ENCODE data around the gene ATXN2. TPM values are rescaled to one million over a fixed set of nuclear protein-coding genes. Genes with fewer than 3 reads are reported as not detected.

The ATXN2 gene
- total RNA-seq, 2 experiments from 2014 or later: 36.8 to 37.8 TPM

DNA sequence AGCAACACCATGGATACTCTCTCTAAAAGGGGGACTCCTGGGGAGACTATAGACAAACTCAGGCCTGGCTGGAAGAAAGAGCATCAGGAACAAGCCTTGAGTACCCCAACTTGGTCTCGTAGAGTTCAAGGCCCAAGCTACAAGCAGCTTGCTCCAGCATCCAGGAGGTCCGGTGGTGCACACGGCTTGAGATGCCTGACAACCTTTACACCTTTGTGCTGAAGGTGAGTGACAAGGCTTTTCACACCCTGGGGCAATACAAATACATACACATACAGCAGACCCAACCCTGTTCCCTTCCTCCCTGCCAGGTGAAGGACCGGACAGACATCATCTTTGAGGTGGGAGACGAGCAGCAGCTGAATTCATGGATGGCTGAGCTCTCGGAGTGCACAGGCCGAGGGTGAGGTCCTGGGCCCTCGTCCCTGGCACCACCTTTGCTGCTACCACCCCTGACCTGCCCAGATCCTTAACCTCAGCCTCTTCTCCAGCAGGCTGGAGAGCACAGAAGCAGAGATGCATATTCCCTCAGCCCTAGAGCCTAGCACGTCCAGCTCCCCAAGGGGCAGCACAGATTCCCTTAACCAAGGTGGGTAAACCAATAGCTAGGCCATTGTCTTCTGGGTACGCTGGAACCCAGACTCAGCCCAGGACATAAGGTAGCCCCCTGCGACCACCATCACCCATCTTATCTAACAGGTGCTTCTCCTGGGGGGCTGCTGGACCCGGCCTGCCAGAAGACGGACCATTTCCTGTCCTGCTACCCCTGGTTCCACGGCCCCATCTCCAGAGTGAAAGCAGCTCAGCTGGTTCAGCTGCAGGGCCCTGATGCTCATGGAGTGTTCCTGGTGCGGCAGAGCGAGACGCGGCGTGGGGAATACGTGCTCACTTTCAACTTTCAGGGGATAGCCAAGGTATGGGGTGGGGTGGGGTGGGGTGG is 152.2 kb downstream of the ATXN2 start:
- Mint-ChIP-seq H3K4me3 (no peak overlapping the region), H3K27me3 (ENCODE audit: low read depth) (no peaks in the 10 kb centered on the region), H3K27ac (peak overlapping the region; percentile 93), H3K36me3 (ENCODE audit: low read depth) (peaks cover 75% of the 10 kb centered on the region), H3K9me3 (ENCODE audit: insufficient read depth) (no peaks in the 10 kb centered on the region), H3K4me1 (ENCODE audit: low read depth) (peaks cover 94% of the 10 kb centered on the region)
- ATAC-seq (no peak), DNase-seq (peak; percentile 20)
- POLR2A ChIA-PET: interaction anchor here (1.0 to 3.0 kb wide), 4 partner anchors 12 to 44 kb away, joined by 3 to 16 read pairs (median 3); no protein-coding TSS in a partner anchor
- CTCF ChIA-PET: interaction anchor here (1.2 to 28.2 kb wide), 2 partner anchors 12 to 43 kb away, joined by 4 to 1088 read pairs; partner anchors contain the start of gene SH2B3

DNA sequence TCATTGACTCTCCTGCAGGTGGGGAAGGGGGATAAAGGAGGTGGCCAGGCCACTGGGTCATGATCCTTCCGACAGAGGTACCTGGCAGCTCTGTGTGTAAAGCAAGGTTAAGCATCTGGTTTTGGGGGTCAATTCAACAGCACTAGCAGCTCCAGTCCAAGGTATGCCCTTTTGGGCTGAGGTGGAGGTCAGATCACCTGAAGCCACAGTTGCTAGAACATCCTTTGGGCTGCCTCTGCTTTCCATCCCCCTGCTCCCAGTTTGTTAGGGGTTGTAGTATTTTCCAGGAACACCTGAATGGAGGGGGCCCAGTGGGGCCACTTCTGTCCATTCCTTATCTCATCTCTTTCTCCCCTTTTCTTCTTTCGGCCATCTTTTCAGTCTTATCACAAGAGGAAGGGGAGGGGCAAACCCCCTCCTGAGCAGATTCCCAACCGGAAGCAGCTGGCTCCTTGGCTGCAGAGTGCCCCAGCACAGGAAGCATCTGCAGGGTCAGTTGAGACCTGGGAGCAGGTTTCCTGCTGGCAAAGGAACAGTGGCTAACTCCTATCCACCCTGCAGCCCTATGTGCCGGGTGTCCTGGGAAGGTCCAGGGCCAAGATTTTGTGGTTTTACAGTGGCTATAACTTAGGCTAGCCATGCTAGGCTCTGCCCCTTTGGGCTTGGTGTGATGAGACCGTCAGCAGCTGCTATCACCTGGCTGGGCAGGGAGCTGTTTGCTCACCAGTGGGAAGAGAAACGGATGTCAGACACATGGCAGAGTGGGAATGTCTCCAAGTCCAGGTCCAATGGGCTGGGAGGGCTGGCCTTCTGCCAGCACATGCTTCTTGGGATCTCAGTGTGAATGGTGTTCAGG is 153.2 kb downstream of the ATXN2 start:
- ChIA-PET CTCF (interaction anchor here (1.2 to 28.2 kb wide), 5 partner anchors 11 to 42 kb away, joined by 4 to 1088 read pairs (median 8); partner anchors contain the start of gene SH2B3), POLR2A (interaction anchor here (1.0 to 3.7 kb wide), 8 partner anchors 11 to 43 kb away, joined by 3 to 57 read pairs (median 8); no protein-coding TSS in a partner anchor)
- peak; percentile 18 for DNase-seq
- Mint-ChIP-seq H3K4me1 (ENCODE audit: low read depth) (peaks cover 94% of the 10 kb centered on the region), H3K36me3 (ENCODE audit: low read depth) (peaks cover 71% of the 10 kb centered on the region), H3K9me3 (ENCODE audit: insufficient read depth) (no peaks in the 10 kb centered on the region), H3K27ac (peak overlapping the region; percentile 93), H3K27me3 (ENCODE audit: low read depth) (no peaks in the 10 kb centered on the region), H3K4me3 (peak overlapping the region; percentile 50)
- ATAC-seq: no peak

DNA sequence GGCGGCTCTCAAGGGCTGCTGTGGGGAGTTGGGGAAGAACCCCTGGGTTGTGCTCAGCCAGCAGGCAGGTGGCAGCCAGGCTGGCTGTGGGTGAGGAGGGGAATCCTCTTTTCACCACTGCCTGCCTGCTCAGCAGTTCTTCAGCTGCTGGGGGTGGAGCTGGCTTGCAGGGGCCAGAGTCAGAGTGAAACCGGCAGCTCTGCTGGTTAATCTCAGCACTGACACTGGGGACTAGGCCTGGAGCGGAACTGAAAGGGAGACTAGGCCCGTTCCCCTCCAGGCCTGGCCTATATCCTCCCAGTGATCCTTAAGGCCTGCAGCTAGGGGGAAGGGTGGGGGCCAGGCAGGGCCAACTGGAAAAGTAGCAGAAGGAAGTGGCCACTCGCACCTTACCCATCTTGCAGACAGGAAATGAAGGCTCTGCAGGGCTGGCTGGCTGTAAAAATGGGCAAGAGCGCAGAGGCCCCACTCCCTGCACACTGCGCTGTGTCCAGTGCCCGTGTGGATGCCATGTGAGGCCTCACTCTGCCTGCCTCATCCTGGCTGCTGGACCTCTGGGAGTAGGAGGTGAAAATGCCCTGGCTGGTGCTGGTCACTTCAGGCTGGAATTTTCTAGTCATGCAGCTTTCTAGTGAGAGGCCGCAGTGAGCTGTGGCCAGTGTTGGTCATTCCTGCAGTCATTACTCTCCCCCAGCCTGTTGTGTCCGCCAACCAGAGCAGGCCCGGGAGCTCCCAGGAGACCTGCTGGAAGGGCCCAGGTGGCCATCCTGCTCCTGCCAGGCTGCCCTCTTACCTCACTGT is 154.0 kb downstream of the ATXN2 start:
- peak; percentile 92 for DNase-seq
- no peaks in the 10 kb centered on the region for H3K27me3 Mint-ChIP-seq (ENCODE audit: low read depth)
- H3K9me3 Mint-ChIP-seq (ENCODE audit: insufficient read depth): no peaks in the 10 kb centered on the region
- ChIA-PET CTCF (interaction anchor here (1.2 to 28.2 kb wide), 6 partner anchors 10 to 368 kb away, joined by 3 to 1088 read pairs (median 24); partner anchors contain the start of gene SH2B3), POLR2A (interaction anchor here (1.2 to 3.7 kb wide), 9 partner anchors 10 to 44 kb away, joined by 4 to 57 read pairs (median 11); partner anchors contain the start of gene SH2B3)
- H3K4me3 Mint-ChIP-seq: peak overlapping the region; percentile 67
- H3K4me1 Mint-ChIP-seq (ENCODE audit: low read depth): peaks cover 94% of the 10 kb centered on the region
- H3K27ac Mint-ChIP-seq: peak overlapping the region; percentile 93
- ATAC-seq: peak; percentile 96
- peaks cover 71% of the 10 kb centered on the region for H3K36me3 Mint-ChIP-seq (ENCODE audit: low read depth)

DNA sequence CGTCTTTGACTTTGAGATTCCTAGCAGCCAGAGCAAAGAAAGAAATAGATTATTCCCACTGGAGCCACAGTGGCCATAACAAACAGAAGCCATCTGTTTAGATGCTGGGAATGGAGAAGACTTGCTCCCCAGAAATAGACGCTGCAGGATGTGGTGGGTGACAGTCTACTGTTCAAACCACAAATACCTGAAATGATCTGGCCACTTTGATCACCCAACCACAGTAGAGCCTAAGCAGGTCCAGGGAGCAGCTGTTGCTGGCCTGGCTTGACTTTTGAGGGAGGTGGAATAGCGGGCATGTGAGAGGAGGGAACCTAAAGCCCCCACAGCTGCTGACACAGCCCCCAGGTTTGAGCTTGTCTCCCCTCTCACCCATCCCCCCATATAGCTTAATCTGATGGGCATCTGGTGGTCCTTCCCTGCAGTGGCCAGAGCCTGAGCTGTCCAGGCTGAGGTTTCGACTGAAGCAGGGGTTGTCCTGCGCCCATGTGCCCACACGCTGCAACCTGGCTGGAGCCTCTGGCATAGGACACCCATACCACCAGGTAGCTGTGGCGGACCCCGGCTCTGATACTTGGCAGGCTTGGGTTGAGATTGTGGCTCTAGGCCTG is 154.7 kb downstream of the ATXN2 start:
- ChIA-PET POLR2A (interaction anchor here (1.2 to 3.7 kb wide), 9 partner anchors 9 to 44 kb away, joined by 4 to 57 read pairs (median 11); partner anchors contain the start of gene SH2B3), CTCF (interaction anchor here (1.2 to 28.2 kb wide), 7 partner anchors 9 to 368 kb away, joined by 3 to 1088 read pairs (median 8); partner anchors contain the start of gene SH2B3)
- Mint-ChIP-seq H3K4me3 (peak overlapping the region; percentile 67), H3K4me1 (ENCODE audit: low read depth) (peaks cover 94% of the 10 kb centered on the region), H3K27ac (peak overlapping the region; percentile 93), H3K9me3 (ENCODE audit: insufficient read depth) (no peaks in the 10 kb centered on the region), H3K27me3 (ENCODE audit: low read depth) (no peaks in the 10 kb centered on the region), H3K36me3 (ENCODE audit: low read depth) (peaks cover 69% of the 10 kb centered on the region)
- DNase-seq (peak; percentile 73), ATAC-seq (peak; percentile 31)

DNA sequence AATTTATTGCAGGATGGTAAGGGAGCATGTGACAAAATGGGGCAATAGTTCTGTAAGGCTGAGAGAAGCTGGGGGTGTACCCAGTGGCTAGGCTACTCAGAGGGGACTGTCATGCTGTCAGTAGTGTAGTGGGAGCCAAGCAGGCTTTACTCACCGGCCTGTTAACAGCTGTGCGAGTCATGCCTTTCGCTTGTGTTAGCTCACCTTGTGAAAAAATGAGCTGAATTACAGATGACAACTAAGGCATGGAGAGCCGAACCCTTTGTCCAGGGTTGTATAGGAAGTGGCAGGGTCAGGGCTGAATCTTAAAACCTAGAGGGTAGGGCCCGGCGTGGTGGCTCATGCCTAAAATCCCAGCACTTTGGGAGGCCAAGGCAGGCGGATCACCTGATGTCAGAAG is 155.5 kb downstream of the ATXN2 start:
- H3K36me3 Mint-ChIP-seq (ENCODE audit: low read depth): peaks cover 62% of the 10 kb centered on the region
- ChIA-PET POLR2A (interaction anchor here (1.7 to 3.7 kb wide), 4 partner anchors 8 to 31 kb away, joined by 4 to 57 read pairs (median 32); no protein-coding TSS in a partner anchor), CTCF (interaction anchor here (1.7 to 28.2 kb wide), 6 partner anchors 8 to 39 kb away, joined by 6 to 1088 read pairs (median 36); partner anchors contain the start of gene SH2B3)
- H3K27ac Mint-ChIP-seq: peak overlapping the region; percentile 93
- no peak for ATAC-seq
- DNase-seq: no peak
- H3K9me3 Mint-ChIP-seq (ENCODE audit: insufficient read depth): no peaks in the 10 kb centered on the region
- H3K27me3 Mint-ChIP-seq (ENCODE audit: low read depth): no peaks in the 10 kb centered on the region
- H3K4me1 Mint-ChIP-seq (ENCODE audit: low read depth): peaks cover 92% of the 10 kb centered on the region
- H3K4me3 Mint-ChIP-seq: no peak overlapping the region

DNA sequence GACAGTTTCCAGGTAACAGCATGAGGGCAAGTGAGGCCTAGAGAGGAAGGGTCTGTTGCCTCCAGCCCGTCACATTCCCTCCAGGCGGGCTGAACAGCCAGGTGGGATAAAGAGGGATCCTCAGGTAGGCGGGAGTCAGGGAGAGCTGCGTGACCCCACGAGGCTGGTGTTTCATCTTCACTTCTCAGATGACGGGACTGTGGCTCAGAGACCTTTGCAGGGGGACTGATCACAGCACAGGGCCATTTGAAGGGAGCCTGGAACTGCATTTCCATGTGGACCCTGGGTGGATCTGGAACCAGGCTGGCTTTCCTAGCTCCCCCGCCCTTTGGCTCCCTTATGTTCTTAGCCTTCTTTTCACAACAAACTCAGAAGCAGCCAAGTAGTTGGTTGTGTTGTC is 156.0 kb downstream of the ATXN2 start:
- no peak for DNase-seq
- H3K27me3 Mint-ChIP-seq (ENCODE audit: low read depth): no peaks in the 10 kb centered on the region
- H3K9me3 Mint-ChIP-seq (ENCODE audit: insufficient read depth): no peaks in the 10 kb centered on the region
- H3K4me1 Mint-ChIP-seq (ENCODE audit: low read depth): peaks cover 92% of the 10 kb centered on the region
- no peak for ATAC-seq
- H3K4me3 Mint-ChIP-seq: no peak overlapping the region
- POLR2A ChIA-PET: interaction anchor here (3.6 to 3.7 kb wide), 2 partner anchors 8 to 13 kb away, joined by 52 to 57 read pairs; no protein-coding TSS in a partner anchor
- peak overlapping the region; percentile 93 for H3K27ac Mint-ChIP-seq
- H3K36me3 Mint-ChIP-seq (ENCODE audit: low read depth): peaks cover 60% of the 10 kb centered on the region
- CTCF ChIA-PET: interaction anchor here (1.7 to 28.2 kb wide), 5 partner anchors 8 to 39 kb away, joined by 6 to 1088 read pairs (median 40); partner anchors contain the start of gene SH2B3

DNA sequence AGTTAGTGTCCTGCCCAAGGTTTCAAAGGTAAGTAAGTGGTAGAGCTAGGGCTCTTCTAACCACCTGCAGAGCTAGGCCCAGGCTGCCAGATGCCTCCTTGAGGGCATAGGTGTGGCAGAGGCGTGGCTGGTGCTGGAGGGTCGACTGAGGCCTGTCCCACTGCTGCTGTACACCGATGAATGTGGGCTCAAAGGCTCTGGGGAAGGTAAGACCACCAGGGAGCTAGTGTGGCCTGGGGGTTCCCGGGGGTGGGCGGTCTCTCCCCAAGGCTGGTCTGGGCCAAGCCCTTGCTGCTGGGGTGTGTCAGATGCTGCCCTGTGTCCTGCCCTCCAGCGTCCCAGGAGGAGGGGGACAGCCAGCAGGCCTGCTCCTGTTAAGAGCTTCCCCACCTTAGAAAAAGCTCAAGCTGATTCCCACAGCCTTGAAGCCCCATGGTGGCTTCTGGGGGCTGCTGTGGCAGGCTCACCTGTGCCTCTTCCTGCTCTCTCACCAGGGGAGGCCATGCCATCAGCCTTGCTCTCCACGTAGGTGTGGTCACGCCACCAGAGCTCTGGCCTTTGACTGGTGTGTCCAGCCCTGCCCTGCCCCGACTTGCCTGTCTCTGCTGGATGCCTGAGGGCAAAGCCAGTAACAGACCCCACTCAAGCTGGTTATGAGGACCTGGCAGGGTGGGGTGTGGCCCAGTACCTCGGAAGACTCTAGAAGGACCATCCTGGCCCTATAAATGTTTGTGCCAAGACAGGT is 156.6 kb downstream of the ATXN2 start:
- ATAC-seq (no peak), DNase-seq (no peak)
- POLR2A ChIA-PET: interaction anchor here (1.3 to 3.7 kb wide), 4 partner anchors 7 to 31 kb away, joined by 4 to 57 read pairs (median 28); no protein-coding TSS in a partner anchor
- H3K4me1 Mint-ChIP-seq (ENCODE audit: low read depth): peaks cover 93% of the 10 kb centered on the region
- CTCF ChIA-PET: interaction anchor here (1.7 to 28.2 kb wide), 4 partner anchors 9 to 38 kb away, joined by 6 to 1088 read pairs (median 36); partner anchors contain the start of gene SH2B3
- H3K36me3 Mint-ChIP-seq (ENCODE audit: low read depth): peaks cover 58% of the 10 kb centered on the region
- no peaks in the 10 kb centered on the region for H3K27me3 Mint-ChIP-seq (ENCODE audit: low read depth)
- H3K4me3 Mint-ChIP-seq: no peak overlapping the region
- peak overlapping the region; percentile 93 for H3K27ac Mint-ChIP-seq
- no peaks in the 10 kb centered on the region for H3K9me3 Mint-ChIP-seq (ENCODE audit: insufficient read depth)

DNA sequence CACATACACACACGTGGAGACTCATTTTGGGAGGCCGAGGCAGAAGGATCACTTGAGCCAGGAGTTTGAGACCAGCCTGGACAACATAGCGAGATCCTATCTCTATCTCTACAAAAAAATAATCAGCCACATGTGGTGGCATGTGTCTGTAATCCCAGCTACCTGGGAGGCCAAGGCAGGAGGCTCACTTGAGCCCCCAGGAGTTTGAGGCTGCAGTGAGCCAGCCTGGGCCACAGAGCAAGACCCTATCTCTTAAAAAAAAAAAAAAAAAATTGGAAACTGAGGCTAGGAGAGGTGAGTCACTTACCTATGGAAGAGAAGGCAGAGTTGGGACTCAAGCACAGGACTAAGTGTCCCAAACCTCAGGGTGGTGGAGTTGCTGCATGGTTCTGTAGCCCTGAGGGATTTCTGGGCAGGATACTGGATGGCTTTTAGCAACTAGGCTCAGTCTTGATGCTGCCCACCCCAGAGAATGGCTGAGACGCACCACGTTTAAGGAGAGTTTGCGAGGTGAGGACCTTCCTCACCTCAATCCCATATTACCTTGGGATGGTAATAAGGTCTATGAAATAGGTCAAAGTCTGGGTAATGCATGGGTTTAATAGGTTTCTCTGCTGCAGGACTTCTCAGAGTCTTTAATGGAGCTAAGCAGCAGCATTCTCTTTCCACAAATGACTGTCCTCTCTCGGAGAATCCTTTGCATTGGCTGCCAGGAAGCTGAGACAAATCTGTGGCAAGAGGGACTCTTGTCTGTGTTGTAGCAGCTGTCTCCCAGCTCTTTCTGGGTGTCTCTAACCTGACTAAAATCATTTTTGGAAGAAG is 157.8 kb downstream of the ATXN2 start:
- no peak overlapping the region for H3K4me3 Mint-ChIP-seq
- no peaks in the 10 kb centered on the region for H3K27me3 Mint-ChIP-seq (ENCODE audit: low read depth)
- DNase-seq (no peak), ATAC-seq (no peak)
- no peaks in the 10 kb centered on the region for H3K9me3 Mint-ChIP-seq (ENCODE audit: insufficient read depth)
- H3K27ac Mint-ChIP-seq: peak overlapping the region; percentile 20
- peaks cover 51% of the 10 kb centered on the region for H3K36me3 Mint-ChIP-seq (ENCODE audit: low read depth)
- ChIA-PET CTCF (interaction anchor here (0.6 to 28.2 kb wide), 4 partner anchors 10 to 575 kb away, joined by 3 to 1088 read pairs (median 36); partner anchors contain the start of gene SH2B3), POLR2A (interaction anchor here (0.6 to 1.3 kb wide), 3 partner anchors 11 to 96 kb away, joined by 3 to 4 read pairs (median 4); no protein-coding TSS in a partner anchor)
- peaks cover 98% of the 10 kb centered on the region for H3K4me1 Mint-ChIP-seq (ENCODE audit: low read depth)

DNA sequence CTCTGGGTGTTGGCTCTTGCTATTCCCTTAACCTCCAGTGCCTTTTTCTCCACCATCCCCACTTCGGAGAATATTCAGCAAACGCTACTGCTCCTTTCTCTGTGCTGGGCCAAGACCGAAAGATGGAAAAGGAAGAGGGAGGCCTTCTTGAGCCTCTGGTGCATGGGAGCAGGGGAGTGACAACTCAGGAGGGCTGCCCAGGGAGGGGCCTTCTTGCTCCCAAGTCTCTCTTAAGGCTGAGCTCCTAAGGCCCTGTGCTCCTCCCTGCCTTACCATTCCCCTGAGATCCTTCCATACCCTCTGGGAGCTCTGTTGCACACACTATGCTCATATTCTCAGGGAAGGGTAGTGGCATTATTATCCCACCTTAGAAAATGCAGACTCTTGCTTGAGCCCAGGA is 158.5 kb downstream of the ATXN2 start:
- H3K27ac Mint-ChIP-seq: no peak overlapping the region
- CTCF ChIA-PET: interaction anchor here (0.6 to 28.2 kb wide), 3 partner anchors 11 to 576 kb away, joined by 3 to 1088 read pairs (median 5); partner anchors contain the start of gene SH2B3

More for the DNA sequence above, 158.5 kb downstream of the ATXN2 start:
- Mint-ChIP-seq H3K4me1 (ENCODE audit: low read depth) (peaks cover 98% of the 10 kb centered on the region), H3K4me3 (no peak overlapping the region), H3K27me3 (ENCODE audit: low read depth) (no peaks in the 10 kb centered on the region), H3K36me3 (ENCODE audit: low read depth) (peaks cover 51% of the 10 kb centered on the region), H3K9me3 (ENCODE audit: insufficient read depth) (no peaks in the 10 kb centered on the region)
- ATAC-seq: no peak
- POLR2A ChIA-PET: interaction anchor here (1.3 to 1.4 kb wide), 2 partner anchors 10 kb away, joined by 4 to 5 read pairs; no protein-coding TSS in a partner anchor
- no peak for DNase-seq

Data from activated CD8-positive, alpha-beta T cell treated with anti-CD3 and anti-CD28 coated beads, Interleukin-2, amount 10 ng/mL, durations not matched to agents 7 days and 5 days (primary cell).